ENCODE measurements around the gene VPS18. TPM values are rescaled to one million over a fixed set of nuclear protein-coding genes. Genes with fewer than 3 reads are reported as not detected.

VPS18 gene
- total RNA-seq, 2 experiments from 2014 or later: 3.3 to 3.4 TPM

DNA sequence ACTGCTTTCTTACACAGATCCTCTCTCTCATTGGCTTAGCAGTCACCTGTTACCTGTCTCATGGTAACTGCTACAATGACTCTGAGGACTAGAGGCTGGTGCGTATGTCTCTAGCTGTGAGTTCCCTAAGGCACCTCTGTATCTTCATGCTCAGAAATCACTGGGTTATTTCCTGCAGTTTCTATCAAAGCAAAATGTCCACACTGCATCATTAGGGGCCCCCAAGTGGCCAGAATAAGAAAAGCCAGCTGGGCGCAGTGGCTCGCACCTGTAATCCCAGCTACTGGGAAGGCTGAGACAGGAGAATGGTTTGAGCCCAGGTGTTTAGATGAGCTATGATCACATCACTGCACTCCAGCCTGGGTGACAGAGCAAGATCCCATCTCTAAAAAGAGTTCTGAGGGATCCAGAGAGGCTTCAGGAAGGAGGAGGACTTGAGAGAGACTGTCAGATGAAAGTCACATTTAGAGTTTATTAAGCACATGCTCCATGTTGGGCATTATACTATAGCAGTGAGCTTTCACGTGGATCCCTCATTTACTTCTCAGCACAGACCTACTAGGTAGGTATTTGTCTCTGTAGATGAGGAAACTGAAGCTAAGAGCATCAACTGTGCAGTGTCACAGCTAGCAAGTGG is 2.3 kb upstream of the VPS18 start:
- CTCF ChIA-PET: interaction anchor here (0.6 to 3.3 kb wide), 19 partner anchors 10 to 807 kb away, joined by 3 to 33 read pairs (median 4); partner anchors contain the start of gene RHOV
- Mint-ChIP-seq H3K36me3 (ENCODE audit: low read depth) (peaks cover 2% of the 10 kb centered on the region), H3K4me1 (ENCODE audit: low read depth) (peaks cover 28% of the 10 kb centered on the region), H3K27me3 (ENCODE audit: low read depth) (no peaks in the 10 kb centered on the region), H3K4me3 (no peak overlapping the region), H3K27ac (peak overlapping the region; percentile 43), H3K9me3 (no peaks in the 10 kb centered on the region)
- peak; percentile 46 for DNase-seq
- intact Hi-C loops (cut with micrococcal nuclease): loop anchor here (2.0 kb wide), 1 partner anchor 373 kb away; no protein-coding TSS in a partner anchor

DNA sequence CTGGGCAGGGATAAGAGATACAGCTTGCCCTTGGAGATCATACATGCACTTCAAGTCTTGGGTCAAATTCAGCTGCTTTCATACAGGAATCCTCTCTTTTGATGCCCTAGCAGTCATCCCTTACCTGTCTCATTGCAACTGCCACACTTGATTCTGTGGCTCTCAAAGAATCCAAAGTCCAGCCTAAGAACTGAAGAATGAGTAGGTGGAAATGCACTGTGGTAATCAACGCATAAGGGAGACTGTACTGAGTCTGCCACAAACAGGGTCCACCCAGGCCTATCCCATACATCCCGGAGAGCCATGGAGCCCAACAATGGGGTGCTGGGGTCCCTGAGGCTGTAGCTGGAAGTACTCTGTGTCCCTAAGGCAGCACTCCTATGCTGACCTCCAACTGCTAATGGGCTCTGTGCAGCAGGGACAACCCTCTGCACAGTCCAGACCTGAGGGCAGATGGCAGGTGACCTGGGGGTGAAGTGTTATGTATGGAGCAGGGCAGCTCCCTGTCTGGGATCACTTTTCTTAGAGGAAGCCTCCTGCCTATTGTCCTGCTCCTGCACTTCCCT is 1.7 kb upstream of the VPS18 start:
- H3K27ac Mint-ChIP-seq: no peak overlapping the region
- peaks cover 5% of the 10 kb centered on the region for H3K36me3 Mint-ChIP-seq (ENCODE audit: low read depth)
- CTCF ChIA-PET: interaction anchor here (0.6 to 3.3 kb wide), 18 partner anchors 10 to 806 kb away, joined by 3 to 33 read pairs (median 4); partner anchors contain the start of gene RHOV
- H3K9me3 Mint-ChIP-seq: no peaks in the 10 kb centered on the region
- intact Hi-C loops (cut with micrococcal nuclease): loop anchor here (2.0 kb wide), 1 partner anchor 374 kb away; no protein-coding TSS in a partner anchor
- no peak overlapping the region for H3K4me3 Mint-ChIP-seq
- no peaks in the 10 kb centered on the region for H3K27me3 Mint-ChIP-seq (ENCODE audit: low read depth)
- H3K4me1 Mint-ChIP-seq (ENCODE audit: low read depth): peaks cover 28% of the 10 kb centered on the region
- DNase-seq: no peak

- DNase-seq: no peak
- intact Hi-C loops (cut with micrococcal nuclease): loop anchor here (2.0 kb wide), 1 partner anchor 374 kb away; no protein-coding TSS in a partner anchor
- Mint-ChIP-seq H3K36me3 (ENCODE audit: low read depth) (peaks cover 6% of the 10 kb centered on the region), H3K4me1 (ENCODE audit: low read depth) (peaks cover 28% of the 10 kb centered on the region), H3K4me3 (no peak overlapping the region), H3K27me3 (ENCODE audit: low read depth) (no peaks in the 10 kb centered on the region), H3K27ac (no peak overlapping the region), H3K9me3 (no peaks in the 10 kb centered on the region)
- CTCF ChIA-PET: interaction anchor here (0.8 to 15.7 kb wide), 15 partner anchors 8 to 245 kb away, joined by 3 to 393 read pairs (median 5); partner anchors contain the start of genes RAD51 and RHOV
Measured at GRCh38 chr15:40893019-40893670, 1.1 kb upstream of the VPS18 start.

- intact Hi-C loops (cut with micrococcal nuclease): loop anchor here (1.0 to 2.0 kb wide), 11 partner anchors 17 to 326 kb away; partner anchors contain the start of genes DNAJC17, INO80, KNL1 and RAD51
- peak overlapping the region; percentile 79 for H3K27ac Mint-ChIP-seq
- no peaks in the 10 kb centered on the region for H3K9me3 Mint-ChIP-seq
- peak; percentile 60 for DNase-seq
- H3K4me1 Mint-ChIP-seq (ENCODE audit: low read depth): peaks cover 28% of the 10 kb centered on the region
- H3K36me3 Mint-ChIP-seq (ENCODE audit: low read depth): peaks cover 11% of the 10 kb centered on the region
- H3K27me3 Mint-ChIP-seq (ENCODE audit: low read depth): no peaks in the 10 kb centered on the region
- peak overlapping the region; percentile 97 for H3K4me3 Mint-ChIP-seq
- CTCF ChIA-PET: interaction anchor here (0.6 to 15.7 kb wide), 33 partner anchors 8 to 518 kb away, joined by 3 to 393 read pairs (median 4); partner anchors contain the start of genes CHAC1, DLL4, PPP1R14D and RAD51
Measured at GRCh38 chr15:40894681-40895448, 615 bp downstream of the VPS18 start.

DNA sequence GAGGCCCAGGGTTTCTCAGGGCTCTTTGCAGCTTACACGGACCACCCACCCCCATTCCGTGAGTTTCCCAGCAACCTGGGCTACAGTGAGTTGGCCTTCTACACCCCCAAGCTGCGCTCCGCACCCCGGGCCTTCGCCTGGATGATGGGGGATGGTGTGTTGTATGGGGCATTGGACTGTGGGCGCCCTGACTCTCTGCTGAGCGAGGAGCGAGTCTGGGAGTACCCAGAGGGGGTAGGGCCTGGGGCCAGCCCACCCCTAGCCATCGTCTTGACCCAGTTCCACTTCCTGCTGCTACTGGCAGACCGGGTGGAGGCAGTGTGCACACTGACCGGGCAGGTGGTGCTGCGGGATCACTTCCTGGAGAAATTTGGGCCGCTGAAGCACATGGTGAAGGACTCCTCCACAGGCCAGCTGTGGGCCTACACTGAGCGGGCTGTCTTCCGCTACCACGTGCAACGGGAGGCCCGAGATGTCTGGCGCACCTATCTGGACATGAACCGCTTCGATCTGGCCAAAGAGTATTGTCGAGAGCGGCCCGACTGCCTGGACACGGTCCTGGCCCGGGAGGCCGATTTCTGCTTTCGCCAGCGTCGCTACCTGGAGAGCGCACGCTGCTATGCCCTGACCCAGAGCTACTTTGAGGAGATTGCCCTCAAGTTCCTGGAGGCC is 5.4 kb downstream of the VPS18 start:
- no peak overlapping the region for H3K27ac Mint-ChIP-seq
- DNase-seq: no peak
- H3K27me3 Mint-ChIP-seq (ENCODE audit: low read depth): no peaks in the 10 kb centered on the region
- peaks cover 18% of the 10 kb centered on the region for H3K36me3 Mint-ChIP-seq (ENCODE audit: low read depth)
- intact Hi-C loops (cut with micrococcal nuclease): no loop called here
- CTCF ChIA-PET: interaction anchor here (0.5 to 15.7 kb wide), 6 partner anchors 19 to 331 kb away, joined by 3 to 393 read pairs (median 4); partner anchors contain the start of gene RPUSD2
- H3K4me1 Mint-ChIP-seq (ENCODE audit: low read depth): peaks cover 27% of the 10 kb centered on the region
- no peak overlapping the region for H3K4me3 Mint-ChIP-seq
- H3K9me3 Mint-ChIP-seq: no peaks in the 10 kb centered on the region

- DNase-seq: no peak
- no peak overlapping the region for H3K27ac Mint-ChIP-seq
- peaks cover 18% of the 10 kb centered on the region for H3K36me3 Mint-ChIP-seq (ENCODE audit: low read depth)
- H3K9me3 Mint-ChIP-seq: no peaks in the 10 kb centered on the region
- intact Hi-C loops (cut with micrococcal nuclease): no loop called here
- no peak overlapping the region for H3K4me3 Mint-ChIP-seq
- no peaks in the 10 kb centered on the region for H3K27me3 Mint-ChIP-seq (ENCODE audit: low read depth)
- peaks cover 21% of the 10 kb centered on the region for H3K4me1 Mint-ChIP-seq (ENCODE audit: low read depth)
- CTCF ChIA-PET: interaction anchor here (0.6 to 15.7 kb wide), 5 partner anchors 30 to 331 kb away, joined by 3 to 393 read pairs (median 4); partner anchors contain the start of gene RPUSD2
Measured at GRCh38 chr15:40900256-40901052, 6.2 kb downstream of the VPS18 start.

DNA sequence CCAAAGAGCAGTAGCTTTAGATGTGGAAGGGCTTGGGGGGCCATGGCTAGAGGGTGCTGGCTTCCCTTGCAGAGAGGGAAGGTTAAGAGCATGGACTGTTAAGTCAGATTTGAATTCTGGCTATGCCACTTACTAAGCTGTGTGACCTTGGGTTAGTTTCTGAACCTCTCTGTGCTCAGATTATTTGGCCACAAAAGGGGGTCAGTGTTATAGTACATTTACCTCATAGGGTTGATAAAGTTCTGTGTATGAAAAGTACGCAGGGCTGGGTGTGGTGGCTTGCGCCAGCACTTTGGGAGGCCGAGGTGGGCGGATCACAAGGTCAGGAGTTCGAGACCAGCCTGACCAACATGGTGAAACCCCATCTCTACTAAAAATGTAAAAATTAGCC is 6.8 kb downstream of the VPS18 start:
- no peaks in the 10 kb centered on the region for H3K9me3 Mint-ChIP-seq
- H3K4me1 Mint-ChIP-seq (ENCODE audit: low read depth): peaks cover 15% of the 10 kb centered on the region
- H3K27me3 Mint-ChIP-seq (ENCODE audit: low read depth): no peaks in the 10 kb centered on the region
- no peak overlapping the region for H3K4me3 Mint-ChIP-seq
- DNase-seq: no peak
- CTCF ChIA-PET: interaction anchor here (1.0 to 15.7 kb wide), 4 partner anchors 44 to 284 kb away, joined by 4 to 393 read pairs (median 42); no protein-coding TSS in a partner anchor
- intact Hi-C loops (cut with micrococcal nuclease): no loop called here
- H3K27ac Mint-ChIP-seq: no peak overlapping the region
- peaks cover 18% of the 10 kb centered on the region for H3K36me3 Mint-ChIP-seq (ENCODE audit: low read depth)

GRCh38 chr15:40902605-40903561 is 8.6 kb downstream of the VPS18 start:
- no peak for DNase-seq
- CTCF ChIA-PET: interaction anchor here (0.6 to 15.7 kb wide), 22 partner anchors 8 to 343 kb away, joined by 3 to 393 read pairs (median 5); partner anchors contain the start of genes CCDC32, DLL4, RHOV and VPS18
- H3K36me3 Mint-ChIP-seq (ENCODE audit: low read depth): peaks cover 13% of the 10 kb centered on the region
- intact Hi-C loops (cut with micrococcal nuclease): no loop called here
- H3K27ac Mint-ChIP-seq: no peak overlapping the region
- H3K4me3 Mint-ChIP-seq: no peak overlapping the region
- H3K9me3 Mint-ChIP-seq: no peaks in the 10 kb centered on the region
- H3K4me1 Mint-ChIP-seq (ENCODE audit: low read depth): peaks cover 21% of the 10 kb centered on the region
- no peaks in the 10 kb centered on the region for H3K27me3 Mint-ChIP-seq (ENCODE audit: low read depth)

GRCh38 chr15:40904552-40905201 is 10.4 kb downstream of the VPS18 start:
- intact Hi-C loops (cut with micrococcal nuclease): loop anchor here (1.0 to 5.0 kb wide), 5 partner anchors 36 to 378 kb away; partner anchors contain the start of gene CHAC1
- peaks cover 23% of the 10 kb centered on the region for H3K4me1 Mint-ChIP-seq (ENCODE audit: low read depth)
- H3K36me3 Mint-ChIP-seq (ENCODE audit: low read depth): peaks cover 8% of the 10 kb centered on the region
- H3K9me3 Mint-ChIP-seq: no peaks in the 10 kb centered on the region
- H3K27me3 Mint-ChIP-seq (ENCODE audit: low read depth): no peaks in the 10 kb centered on the region
- CTCF ChIA-PET: interaction anchor here (0.6 to 15.7 kb wide), 36 partner anchors 9 to 790 kb away, joined by 3 to 393 read pairs (median 4); partner anchors contain the start of genes CHAC1, CHP1, DLL4 and EXD1
- H3K4me3 Mint-ChIP-seq: no peak overlapping the region
- no peak overlapping the region for H3K27ac Mint-ChIP-seq
- no peak for DNase-seq

All from activated naive CD4-positive, alpha-beta T cell treated with anti-CD3 and anti-CD28 coated beads for 36 hours (primary cell).